HepG2 (cell line): Measurements from ENCODE around the gene NME8. TPM values are rescaled to one million over a fixed set of nuclear protein-coding genes. Genes with fewer than 3 reads are reported as not detected.
A peak's percentile ranks its signal among the peaks of the same experiment; 100 is the strongest.

Source experiments
- CEBPB ChIP-seq: IDR thresholded peaks from 2 replicates; pipeline ENCODE4 v1.6.1; 2011; ENCODE audit warnings: low read depth, low read length, improper control_type of control experiment, borderline replicate concordance
- CEBPG ChIP-seq: IDR thresholded peaks from 2 replicates; pipeline ENCODE4 v1.6.1; 2016
- DRAP1 ChIP-seq: IDR thresholded peaks from 2 replicates; pipeline ENCODE4 v1.6.1; 2016; ENCODE audit warnings: missing genetic modification reagents, missing compliant biosample characterization
- EZH2 ChIP-seq: conservative IDR thresholded peaks from 2 replicates; pipeline ENCODE4 v1.6.1; 2012; ENCODE audit warnings: mild to moderate bottlenecking, low read depth, low read length, moderate library complexity
- GFI1 ChIP-seq: sonication (generic); formaldehyde crosslinking; IDR thresholded peaks from 2 replicates; pipeline ENCODE4 v1.5.0; 2020; ENCODE audit warnings: missing genetic modification reagents, mild to moderate bottlenecking, borderline replicate concordance
- HCFC1 ChIP-seq: fragments of 150-350 bp; IDR thresholded peaks from 2 replicates; pipeline ENCODE4 v1.6.1; 2014; ENCODE audit warnings: low read depth, low read length
- KAT7 ChIP-seq: IDR thresholded peaks from 2 replicates; pipeline ENCODE4 v1.6.1; 2018; ENCODE audit warnings: borderline replicate concordance, missing compliant biosample characterization
- KDM3A ChIP-seq: IDR thresholded peaks from 2 replicates; pipeline ENCODE4 v1.6.1; 2018; ENCODE audit warnings: low read depth, missing compliant biosample characterization
- NAIF1 ChIP-seq: sonication (generic); formaldehyde crosslinking; IDR thresholded peaks from 2 replicates; pipeline ENCODE4 v1.5.0; 2020; ENCODE audit warnings: mild to moderate bottlenecking, missing genetic modification reagents, borderline replicate concordance
- POLR2G ChIP-seq: fragments of 200-400 bp; formaldehyde crosslinking; IDR thresholded peaks from 2 replicates; pipeline ENCODE4 v1.6.1; 2018; ENCODE audit warnings: mild to moderate bottlenecking, low read depth, low read length, moderate library complexity
- SMC3 ChIP-seq: IDR thresholded peaks from 2 replicates; pipeline ENCODE4 v1.6.1; 2011; ENCODE audit warnings: low read length, improper control_type of control experiment
- STAG1 ChIP-seq: sonication (generic); formaldehyde crosslinking; IDR thresholded peaks from 2 replicates; pipeline ENCODE4 v1.4.0; 2020; ENCODE audit warnings: missing genetic modification reagents
- TCF12 ChIP-seq, 2 experiments: fragments of 450-650 bp in 1 of 2; sonication (generic) in 1 of 2; formaldehyde crosslinking in 1 of 2; IDR thresholded peaks; 2 replicates each; pipeline versions ENCODE4 v1.6.1 to v1.8.0; 2017 to 2022; ENCODE audit warnings: antibody characterized with exemption in 1 of 2, mild to moderate bottlenecking in 1 of 2, missing genetic modification reagents in 1 of 2, moderate library complexity in 1 of 2
- U2AF1 ChIP-seq: fragments of 200-400 bp; formaldehyde crosslinking; optimal IDR thresholded peaks from 2 replicates; pipeline ENCODE3; 2017; ENCODE audit warnings: mild to moderate bottlenecking, low read depth, low read length
- ZMAT5 ChIP-seq: sonication (generic); formaldehyde crosslinking; IDR thresholded peaks from 2 replicates; pipeline ENCODE4 v1.5.0; 2020; ENCODE audit warnings: mild to moderate bottlenecking, low read depth, missing genetic modification reagents, borderline replicate concordance
- ZNF710 ChIP-seq: sonication (generic); formaldehyde crosslinking; IDR thresholded peaks from 2 replicates; pipeline ENCODE4 v1.5.0; 2020; ENCODE audit warnings: mild to moderate bottlenecking, missing genetic modification reagents, borderline replicate concordance
- ZSCAN25 ChIP-seq: sonication (generic); formaldehyde crosslinking; IDR thresholded peaks from 2 replicates; pipeline ENCODE4 v1.8.0; 2022; ENCODE audit warnings: mild to moderate bottlenecking, missing genetic modification reagents
- polyA plus RNA-seq, 8 experiments: library from polyadenylated mRNA; depleted of rRNA in 3 of 8; stranded (reverse) in 7 of 8; unstranded in 1 of 8; fragments of >200 nt; fragmentation: Illumina TruSeq in 4 of 8; extraction: Trizol in 4 of 8; gene quantifications; 2 replicates each; pipeline versions ENCODE4 v1.2.1 to v1.2.3, GENCODE V29; 2011 to 2016; ENCODE audit warnings: low read depth in 4 of 8, missing spikeins in 1 of 8, mixed read lengths in 1 of 8; ENCODE audit not compliant: insufficient read depth in 1 of 8
- total RNA-seq, 5 experiments: library from RNA; depleted of rRNA; stranded (reverse); fragments of >200 nt; fragmentation: Illumina TruSeq; extraction: Trizol; gene quantifications; 2 replicates each; pipeline ENCODE4 v1.2.3, GENCODE V29; 2016; ENCODE audit warnings: low read depth in 1 of 5
- TF ChIP-seq, protein P1 (sequence below): sonication (generic); formaldehyde crosslinking; IDR thresholded peaks from 2 replicates; pipeline ENCODE4 v1.5.0; 2020; ENCODE audit warnings: mild to moderate bottlenecking, missing genetic modification reagents, moderate library complexity
- TF ChIP-seq, protein P2 (sequence below): sonication (generic); formaldehyde crosslinking; IDR thresholded peaks from 2 replicates; pipeline ENCODE4 v1.5.0; 2020; ENCODE audit warnings: mild to moderate bottlenecking, missing genetic modification reagents
- TF ChIP-seq, protein P3 (sequence below): IDR thresholded peaks from 2 replicates; pipeline ENCODE4 v1.6.1; 2016; ENCODE audit warnings: low read depth, control low read depth

NME8 gene
- total and polyA plus RNA-seq, 2 of the 13 experiments (the other 11 are each of a cell fraction or from before 2014, with no cell fraction given): not detected

GRCh38 chr7:37901236-37901827 lies 52.9 kb downstream of the NME8 start (continued):
- no peak for TF ChIP-seq ZNF710 (CRISPR knock-in tag)
- TF ChIP-seq CEBPB: 0 out of 2 replicates have a peak, but pooled peaks have one; percentile 3
- TF ChIP-seq, protein P1, sequence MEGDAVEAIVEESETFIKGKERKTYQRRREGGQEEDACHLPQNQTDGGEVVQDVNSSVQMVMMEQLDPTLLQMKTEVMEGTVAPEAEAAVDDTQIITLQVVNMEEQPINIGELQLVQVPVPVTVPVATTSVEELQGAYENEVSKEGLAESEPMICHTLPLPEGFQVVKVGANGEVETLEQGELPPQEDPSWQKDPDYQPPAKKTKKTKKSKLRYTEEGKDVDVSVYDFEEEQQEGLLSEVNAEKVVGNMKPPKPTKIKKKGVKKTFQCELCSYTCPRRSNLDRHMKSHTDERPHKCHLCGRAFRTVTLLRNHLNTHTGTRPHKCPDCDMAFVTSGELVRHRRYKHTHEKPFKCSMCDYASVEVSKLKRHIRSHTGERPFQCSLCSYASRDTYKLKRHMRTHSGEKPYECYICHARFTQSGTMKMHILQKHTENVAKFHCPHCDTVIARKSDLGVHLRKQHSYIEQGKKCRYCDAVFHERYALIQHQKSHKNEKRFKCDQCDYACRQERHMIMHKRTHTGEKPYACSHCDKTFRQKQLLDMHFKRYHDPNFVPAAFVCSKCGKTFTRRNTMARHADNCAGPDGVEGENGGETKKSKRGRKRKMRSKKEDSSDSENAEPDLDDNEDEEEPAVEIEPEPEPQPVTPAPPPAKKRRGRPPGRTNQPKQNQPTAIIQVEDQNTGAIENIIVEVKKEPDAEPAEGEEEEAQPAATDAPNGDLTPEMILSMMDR (CRISPR knock-in tag): peak; percentile 70
- 0 out of 2 replicates have a peak, but pooled peaks have one; percentile 33 for TF ChIP-seq CEBPG (CRISPR knock-in tag)
- TF ChIP-seq EZH2: no peak
- no peak for TF ChIP-seq DRAP1 (CRISPR knock-in tag)
- no peak for TF ChIP-seq HCFC1
- TF ChIP-seq, protein P2, sequence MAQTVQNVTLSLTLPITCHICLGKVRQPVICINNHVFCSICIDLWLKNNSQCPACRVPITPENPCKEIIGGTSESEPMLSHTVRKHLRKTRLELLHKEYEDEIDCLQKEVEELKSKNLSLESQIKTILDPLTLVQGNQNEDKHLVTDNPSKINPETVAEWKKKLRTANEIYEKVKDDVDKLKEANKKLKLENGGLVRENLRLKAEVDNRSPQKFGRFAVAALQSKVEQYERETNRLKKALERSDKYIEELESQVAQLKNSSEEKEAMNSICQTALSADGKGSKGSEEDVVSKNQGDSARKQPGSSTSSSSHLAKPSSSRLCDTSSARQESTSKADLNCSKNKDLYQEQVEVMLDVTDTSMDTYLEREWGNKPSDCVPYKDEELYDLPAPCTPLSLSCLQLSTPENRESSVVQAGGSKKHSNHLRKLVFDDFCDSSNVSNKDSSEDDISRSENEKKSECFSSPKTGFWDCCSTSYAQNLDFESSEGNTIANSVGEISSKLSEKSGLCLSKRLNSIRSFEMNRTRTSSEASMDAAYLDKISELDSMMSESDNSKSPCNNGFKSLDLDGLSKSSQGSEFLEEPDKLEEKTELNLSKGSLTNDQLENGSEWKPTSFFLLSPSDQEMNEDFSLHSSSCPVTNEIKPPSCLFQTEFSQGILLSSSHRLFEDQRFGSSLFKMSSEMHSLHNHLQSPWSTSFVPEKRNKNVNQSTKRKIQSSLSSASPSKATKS (CRISPR knock-in tag): no peak
- no peak for TF ChIP-seq POLR2G
- TF ChIP-seq GFI1: no peak
- TF ChIP-seq KDM3A (CRISPR knock-in tag): no peak
- no peak for TF ChIP-seq NAIF1 (CRISPR knock-in tag)
- peak; percentile 82 for TF ChIP-seq SMC3
- no peak for TF ChIP-seq ZMAT5 (CRISPR knock-in tag)
- peak; percentile 82 for TF ChIP-seq STAG1 (CRISPR knock-in tag)
- TF ChIP-seq, protein P3, sequence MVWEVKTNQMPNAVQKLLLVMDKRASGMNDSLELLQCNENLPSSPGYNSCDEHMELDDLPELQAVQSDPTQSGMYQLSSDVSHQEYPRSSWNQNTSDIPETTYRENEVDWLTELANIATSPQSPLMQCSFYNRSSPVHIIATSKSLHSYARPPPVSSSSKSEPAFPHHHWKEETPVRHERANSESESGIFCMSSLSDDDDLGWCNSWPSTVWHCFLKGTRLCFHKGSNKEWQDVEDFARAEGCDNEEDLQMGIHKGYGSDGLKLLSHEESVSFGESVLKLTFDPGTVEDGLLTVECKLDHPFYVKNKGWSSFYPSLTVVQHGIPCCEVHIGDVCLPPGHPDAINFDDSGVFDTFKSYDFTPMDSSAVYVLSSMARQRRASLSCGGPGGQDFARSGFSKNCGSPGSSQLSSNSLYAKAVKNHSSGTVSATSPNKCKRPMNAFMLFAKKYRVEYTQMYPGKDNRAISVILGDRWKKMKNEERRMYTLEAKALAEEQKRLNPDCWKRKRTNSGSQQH: no peak
- TF ChIP-seq ZSCAN25 (CRISPR knock-in tag): no peak
- no peak for TF ChIP-seq KAT7
- TF ChIP-seq TCF12 (IDR thresholded peaks at IDR 0.05): no peak
- no peak for TF ChIP-seq TCF12 (CRISPR knock-in tag; IDR thresholded peaks at IDR 0.05)
- no peak for TF ChIP-seq U2AF1
